Endothelial cell of umbilical vein (primary cell): ENCODE measurements around the gene TCEA2. TPM values are rescaled to one million over a fixed set of nuclear protein-coding genes. Genes with fewer than 3 reads are reported as not detected.

Experiments used
- BruUV-seq: library from RNA; stranded (reverse); fragments of 400-500 nt; replicated peaks from 2 replicates; lab custom pipeline; 2021; lab: Mats Ljungman, UMichigan
- CTCF ChIA-PET: fragments of 300-600, 350-600 bp; sonication (Branson Sonifier 250); formaldehyde crosslinking; loops from one replicate; lab custom pipeline; 2021; ENCODE audit warnings: antibody characterized with exemption, inconsistent platforms; lab: Charles Lee
- POLR2A ChIA-PET: fragments of 300-600, 350-600 bp; sonication (Branson Sonifier 250); formaldehyde crosslinking; loops from one replicate; lab custom pipeline; 2021; ENCODE audit warnings: antibody characterized with exemption, inconsistent platforms; lab: Charles Lee
- DNase-seq: peaks from one replicate; pipeline ENCODE4 v3.0.0-alpha.2; 2011; ENCODE audit warnings: low read depth, low spot score
- FAIRE-seq: peaks from 2 replicates; lab custom pipeline; 2011; peaks lifted over from hg19 to GRCh38; lab: Jason Lieb, UNC
- H2AFZ ChIP-seq: 2 replicates; pipeline ENCODE4 v1.6.0; 2012; ENCODE audit warnings: low read depth, low read length, control low read depth, inconsistent platforms
- H3K27ac ChIP-seq: 2 replicates; pipeline ENCODE4 v1.5.1; 2011; ENCODE audit warnings: low read depth, mild to moderate bottlenecking, control low read depth, low read length, moderate library complexity; ENCODE audit not compliant: insufficient read depth
- H3K27me3 ChIP-seq, 2 experiments: 2 replicates each; pipeline versions ENCODE4 v1.6.0 to v1.6.1; 2011; ENCODE audit warnings: low read length in 2 of 2, mixed read lengths in 1 of 2; ENCODE audit not compliant: control insufficient read depth in 2 of 2, insufficient read depth in 2 of 2
- H3K36me3 ChIP-seq, 2 experiments: 2 replicates in 1 of 2; 3 replicates in 1 of 2; pipeline ENCODE4 v1.5.1; 2011; ENCODE audit warnings: low read length in 2 of 2, mild to moderate bottlenecking in 1 of 2, moderate library complexity in 1 of 2; ENCODE audit not compliant: control insufficient read depth in 2 of 2, insufficient read depth in 2 of 2; ENCODE audit errors: extremely low read depth in 1 of 2
- H3K4me1 ChIP-seq: 3 replicates; pipeline ENCODE4 v1.5.1; 2011; ENCODE audit warnings: mild to moderate bottlenecking, low read length; ENCODE audit not compliant: control insufficient read depth, insufficient read depth; ENCODE audit errors: extremely low read depth
- H3K4me2 ChIP-seq: 2 replicates; pipeline ENCODE4 v1.6.1; 2011; ENCODE audit warnings: low read length, control low read depth, mixed read lengths; ENCODE audit not compliant: insufficient read depth
- H3K4me3 ChIP-seq, 3 experiments: fragments of 200-600 bp in 1 of 3; sonication (generic), shearing (Covaris generic) in 1 of 3; replicated peaks in 1 of 3; 2 replicates each; pipeline ENCODE4 v1.5.1; 2011 to 2016; ENCODE audit warnings: control low read depth in 3 of 3, low read length in 3 of 3, mild to moderate bottlenecking in 2 of 3, inconsistent platforms in 1 of 3, low read depth in 1 of 3, moderate library complexity in 1 of 3; ENCODE audit not compliant: insufficient read depth in 1 of 3
- H3K79me2 ChIP-seq: 2 replicates; pipeline ENCODE4 v1.6.0; 2012; ENCODE audit warnings: low read length, inconsistent platforms; ENCODE audit not compliant: control insufficient read depth, insufficient read depth
- H3K9ac ChIP-seq: replicated peaks from 2 replicates; pipeline ENCODE3; 2011; ENCODE audit warnings: low read length, control low read depth; ENCODE audit not compliant: insufficient read depth; ENCODE audit errors: extremely low read depth
- H3K9me1 ChIP-seq: replicated peaks from 3 replicates; pipeline ENCODE4 v1.6.0; 2011; ENCODE audit warnings: mild to moderate bottlenecking, low read length; ENCODE audit not compliant: control insufficient read depth, insufficient read depth; ENCODE audit errors: extremely low read depth
- H3K9me3 ChIP-seq: replicated peaks from 2 replicates; pipeline ENCODE4 v1.5.1; 2012; ENCODE audit warnings: low read length, inconsistent platforms; ENCODE audit not compliant: control insufficient read depth, insufficient read depth
- H4K20me1 ChIP-seq: replicated peaks from 2 replicates; pipeline ENCODE3; 2011; ENCODE audit warnings: mild to moderate bottlenecking, low read length; ENCODE audit not compliant: control insufficient read depth, insufficient read depth; ENCODE audit errors: extremely low read depth
- CTCF ChIP-seq, 2 donors: IDR thresholded peaks; 1 replicate in 1 of 2; 2 replicates in 1 of 2; pipeline ENCODE4 v1.5.1; 2011; ENCODE audit warnings: low read length in 2 of 2, mild to moderate bottlenecking in 2 of 2, moderate library complexity in 2 of 2, control low read depth in 1 of 2, inconsistent platforms in 1 of 2, low read depth in 1 of 2; ENCODE audit not compliant: insufficient read depth in 1 of 2; ENCODE audit errors: extremely low read depth in 1 of 2
- EZH2 ChIP-seq: IDR thresholded peaks from 2 replicates; pipeline ENCODE4 v1.6.1; 2012; ENCODE audit warnings: borderline replicate concordance, low read depth, mild to moderate bottlenecking, moderate library complexity, low read length, inconsistent platforms; ENCODE audit not compliant: severe bottlenecking
- FOS ChIP-seq: IDR thresholded peaks from 2 replicates; pipeline ENCODE4 v1.6.1; 2011; ENCODE audit warnings: mild to moderate bottlenecking, low read length, moderate library complexity, borderline replicate concordance; ENCODE audit not compliant: insufficient read depth
- POLR2A ChIP-seq: IDR thresholded peaks from 2 replicates; pipeline ENCODE4 v1.6.1; 2012; ENCODE audit warnings: low read depth, mild to moderate bottlenecking, control low read depth, low read length
- POLR2AphosphoS5 ChIP-seq: IDR thresholded peaks from 2 replicates; pipeline ENCODE4 v1.6.1; 2012; ENCODE audit warnings: low read depth, mild to moderate bottlenecking, control low read depth, low read length, moderate library complexity; ENCODE audit not compliant: insufficient read depth
- dilution Hi-C: fragments of 300-500 bp; cut with MboI; formaldehyde crosslinking; loops from one replicate; pipeline ENCODE4 v1.15.0; 2019; ENCODE audit warnings: low sequenced_read_pairs; ENCODE audit not compliant: extremely low pct_ligation_motif_present
- intact Hi-C: fragments of 100-400 bp; cut with micrococcal nuclease; formaldehyde crosslinking; loops from one replicate; pipeline ENCODE4 v1.10.0; 2022
- polyA plus RNA-seq, 4 experiments: library from polyadenylated mRNA; depleted of rRNA in 3 of 4; stranded (reverse) in 3 of 4; unstranded in 1 of 4; fragments of >200 nt; gene quantifications; 2 replicates each; pipeline versions ENCODE4 v1.2.1 to v1.2.3, GENCODE V29; 2011 to 2012; ENCODE audit warnings: missing spikeins in 1 of 4
- total RNA-seq: library from RNA; stranded (reverse); gene quantifications from 2 replicates; pipeline ENCODE4 v1.2.3, GENCODE V29; 2021

The TCEA2 gene
- total and polyA plus RNA-seq, 2 donors (not counting 3 experiments of a cell fraction or from before 2014, with no cell fraction given), result 53.1 to 65.5 TPM

- FAIRE-seq (no peak), DNase-seq (no peak)
- no peak overlapping the region for H2AFZ ChIP-seq
- no peak overlapping the region for H3K4me2 ChIP-seq
- H3K4me3 ChIP-seq, result no peak overlapping the region
- H3K9me1 ChIP-seq, result no peaks in the 10 kb centered on the region
- H3K9me3 ChIP-seq, result no peaks in the 10 kb centered on the region
- ChIA-PET POLR2A (interaction anchor here (0.6 kb wide), 1 partner anchor 48 kb away, joined by 6 read pairs; no protein-coding TSS in a partner anchor), CTCF (no interaction called here)
- peaks cover 15 to 64% of the 10 kb centered on the region in 2 experiments for H3K36me3 ChIP-seq
- H3K79me2 ChIP-seq, result no peaks in the 10 kb centered on the region
- H3K9ac ChIP-seq, result no peak overlapping the region
- no peaks in the 10 kb centered on the region for H3K27me3 ChIP-seq
- H4K20me1 ChIP-seq, result no peaks in the 10 kb centered on the region
- H3K27ac ChIP-seq, result no peak overlapping the region
- H3K4me1 ChIP-seq, result no peaks in the 10 kb centered on the region
- BruUV-seq, result no TSS peak
- no peak for TF ChIP-seq FOS
- TF ChIP-seq EZH2, result no peak
- no peak for TF ChIP-seq CTCF (IDR thresholded peaks at IDR 0.05; ENCODE audit: extremely low read depth in 1 of 2, insufficient read depth in 1 of 2, low read depth in 1 of 2, low read length in 2 of 2)
- no peak for TF ChIP-seq POLR2AphosphoS5
- no peak for TF ChIP-seq POLR2A
- dilution Hi-C loops, result no loop called here
- intact Hi-C loops, result no loop called here
These were observed 40.2 kb upstream of the TCEA2 start for GRCh38 chr20:64022671-64023360.
